GM12864 (cell line): Measurements from ENCODE around the gene COL27A1.

Experiments used
- DNase-seq: peaks from one replicate; pipeline ENCODE4 v3.0.0-alpha.2; 2011; ENCODE audit warnings: low read depth
- H3K4me3 ChIP-seq: 2 replicates; pipeline ENCODE4 v1.5.1; 2011; ENCODE audit warnings: mild to moderate bottlenecking, low read depth, low read length, control low read depth
- TF ChIP-seq, protein P1 (sequence below): IDR thresholded peaks from 2 replicates; pipeline ENCODE4 v1.5.1; 2011; ENCODE audit warnings: low read depth, mild to moderate bottlenecking, moderate library complexity, low read length, control low read depth, inconsistent platforms; ENCODE audit errors: missing control alignments

The COL27A1 gene

DNA sequence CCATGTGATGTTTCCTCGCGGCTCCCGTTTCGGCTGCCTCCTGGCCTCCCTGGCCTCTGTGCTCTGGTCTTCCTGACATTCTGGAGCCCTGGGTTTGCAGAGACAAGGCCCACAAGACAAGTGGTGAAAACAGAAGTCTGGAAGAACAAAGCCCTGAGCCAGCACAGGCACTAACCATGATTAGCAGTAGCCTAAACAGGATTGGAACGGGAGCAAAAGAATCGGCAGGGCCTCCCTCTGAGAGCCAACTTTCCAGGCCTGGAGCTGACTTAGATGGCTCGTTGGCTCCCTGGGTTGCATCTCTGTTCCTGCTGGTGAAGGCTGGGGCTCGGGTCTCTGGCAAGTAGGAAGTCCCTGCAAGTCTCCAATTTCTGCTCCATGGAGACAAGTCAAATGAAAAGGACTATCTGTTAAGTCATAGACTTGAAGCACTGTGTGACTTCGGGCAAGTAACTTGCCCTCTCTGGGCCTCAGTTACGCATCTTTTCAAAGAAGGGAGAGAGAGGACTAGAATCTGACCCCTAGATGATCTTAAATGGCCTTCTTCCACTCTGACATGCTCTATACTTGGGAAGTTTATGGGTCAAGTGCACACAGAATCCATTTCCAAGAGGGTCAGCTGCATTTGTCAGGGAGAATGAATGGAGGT lies 3.3 kb downstream of the COL27A1 start:
- no peak overlapping the region for H3K4me3 ChIP-seq
- TF ChIP-seq, protein P1, sequence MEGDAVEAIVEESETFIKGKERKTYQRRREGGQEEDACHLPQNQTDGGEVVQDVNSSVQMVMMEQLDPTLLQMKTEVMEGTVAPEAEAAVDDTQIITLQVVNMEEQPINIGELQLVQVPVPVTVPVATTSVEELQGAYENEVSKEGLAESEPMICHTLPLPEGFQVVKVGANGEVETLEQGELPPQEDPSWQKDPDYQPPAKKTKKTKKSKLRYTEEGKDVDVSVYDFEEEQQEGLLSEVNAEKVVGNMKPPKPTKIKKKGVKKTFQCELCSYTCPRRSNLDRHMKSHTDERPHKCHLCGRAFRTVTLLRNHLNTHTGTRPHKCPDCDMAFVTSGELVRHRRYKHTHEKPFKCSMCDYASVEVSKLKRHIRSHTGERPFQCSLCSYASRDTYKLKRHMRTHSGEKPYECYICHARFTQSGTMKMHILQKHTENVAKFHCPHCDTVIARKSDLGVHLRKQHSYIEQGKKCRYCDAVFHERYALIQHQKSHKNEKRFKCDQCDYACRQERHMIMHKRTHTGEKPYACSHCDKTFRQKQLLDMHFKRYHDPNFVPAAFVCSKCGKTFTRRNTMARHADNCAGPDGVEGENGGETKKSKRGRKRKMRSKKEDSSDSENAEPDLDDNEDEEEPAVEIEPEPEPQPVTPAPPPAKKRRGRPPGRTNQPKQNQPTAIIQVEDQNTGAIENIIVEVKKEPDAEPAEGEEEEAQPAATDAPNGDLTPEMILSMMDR: no peak
- no peak for DNase-seq

DNA sequence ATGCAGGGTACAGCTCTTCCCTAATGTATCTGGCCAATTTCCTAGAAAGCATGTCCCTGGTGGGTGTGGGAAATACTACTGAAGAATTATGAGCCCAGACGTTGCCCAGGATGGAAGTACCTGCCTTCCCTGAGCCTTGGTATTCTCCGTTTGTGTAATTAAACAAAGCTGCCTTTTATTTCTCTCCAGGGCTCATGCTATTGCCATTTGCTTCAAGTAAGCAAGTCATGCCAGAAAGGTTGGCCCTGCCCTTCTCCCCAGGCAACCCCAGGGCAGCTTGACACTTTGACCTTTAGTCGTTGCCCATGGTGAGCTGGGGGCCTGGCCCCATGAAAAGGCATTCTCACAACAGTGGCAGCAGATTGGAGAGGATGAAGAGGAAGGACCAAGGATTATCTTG lies 4.4 kb downstream of the COL27A1 start:
- TF ChIP-seq, protein P1: no peak
- H3K4me3 ChIP-seq: no peak overlapping the region
- DNase-seq: no peak

DNA sequence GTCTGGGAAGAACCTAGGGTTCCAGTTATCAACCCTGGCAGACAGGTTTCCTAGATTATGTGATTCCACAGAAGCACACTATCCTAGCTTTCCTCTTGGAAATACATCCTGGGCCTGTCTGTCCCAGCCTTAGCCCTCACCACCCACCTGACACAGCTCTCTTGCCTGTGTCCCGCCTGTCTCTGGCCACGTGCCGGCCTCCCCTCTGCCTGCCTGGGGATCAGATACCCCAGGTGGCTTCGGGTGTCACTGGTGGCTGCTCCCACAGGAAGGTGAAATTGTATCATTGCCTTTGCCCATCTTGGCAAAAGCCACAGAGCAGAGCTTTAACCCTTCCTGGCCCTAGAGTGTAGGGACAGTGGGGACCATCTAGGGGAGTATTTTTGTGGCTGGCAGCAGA lies 6.2 kb downstream of the COL27A1 start:
- H3K4me3 ChIP-seq: no peak overlapping the region
- no peak for DNase-seq
- TF ChIP-seq, protein P1: no peak

GRCh38 chr9:114163517-114163951 lies 8.2 kb downstream of the COL27A1 start:
- TF ChIP-seq, protein P1: no peak
- DNase-seq: no peak
- no peak overlapping the region for H3K4me3 ChIP-seq

DNA sequence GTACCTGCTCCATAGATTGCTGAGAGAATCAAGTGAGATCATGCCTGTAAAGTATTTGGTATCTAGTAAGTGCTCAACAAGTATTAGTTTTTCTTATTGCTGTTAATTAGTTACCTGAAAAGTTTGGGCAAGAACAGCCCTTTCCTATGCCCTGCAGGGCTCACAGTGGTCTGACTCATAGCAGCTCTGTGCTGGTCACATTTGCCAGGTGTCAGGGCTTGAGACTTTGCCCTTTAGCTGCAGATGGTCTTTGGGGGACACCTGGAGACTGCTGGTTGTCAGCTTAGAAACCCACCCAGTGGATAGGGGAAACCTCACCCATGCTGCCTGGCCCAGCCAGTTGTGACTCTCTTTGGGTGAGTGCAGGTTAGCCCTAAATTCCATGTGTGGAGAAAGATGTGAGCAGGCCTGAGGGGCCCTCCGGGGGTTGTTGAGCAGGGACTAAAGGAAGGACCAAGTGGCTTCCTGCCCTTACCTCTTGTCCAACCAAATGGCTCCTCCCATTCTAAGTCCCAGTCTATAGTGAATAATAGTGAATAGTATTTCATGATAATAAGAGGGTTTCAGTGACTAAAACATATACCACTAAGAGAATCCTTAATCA lies 9.0 kb downstream of the COL27A1 start:
- TF ChIP-seq, protein P1: no peak
- no peak overlapping the region for H3K4me3 ChIP-seq
- DNase-seq: no peak

GRCh38 chr9:114165407-114166102 lies 10.2 kb downstream of the COL27A1 start:
- TF ChIP-seq, protein P1: no peak
- no peak for DNase-seq

More at GRCh38 chr9:114165407-114166102, 10.2 kb downstream of the COL27A1 start:
- H3K4me3 ChIP-seq: no peak overlapping the region
